GM12875 (cell line): Measurements from ENCODE around the gene ESYT2.

ENCODE experiments used
- H3K4me3 ChIP-seq: one replicate; pipeline ENCODE4 v1.5.1; 2011; ENCODE audit warnings: low read depth, low read length, control low read depth
- TF ChIP-seq, protein P1 (sequence below): IDR thresholded peaks from 2 replicates; pipeline ENCODE4 v1.5.1; 2011; ENCODE audit warnings: low read depth, mild to moderate bottlenecking, control low read depth, inconsistent platforms, low read length, moderate library complexity, borderline replicate concordance; ENCODE audit not compliant: insufficient read depth

The ESYT2 gene

DNA sequence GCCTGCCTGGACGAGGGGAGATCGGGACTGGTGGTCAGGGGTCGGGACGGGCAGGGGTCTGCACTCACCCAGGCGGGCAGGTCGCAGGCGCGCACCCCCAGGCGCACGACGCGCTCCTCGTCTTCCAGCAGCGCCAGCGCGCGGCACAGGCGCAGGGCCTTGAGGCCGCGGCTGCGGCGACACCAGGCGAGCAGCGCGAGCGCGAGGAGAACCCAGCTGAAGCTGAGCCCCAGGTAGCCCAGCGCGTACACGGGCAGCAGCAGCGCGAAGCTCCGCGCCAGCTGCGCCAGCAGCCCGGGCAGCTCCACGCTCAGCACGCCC, 328 bp downstream of the ESYT2 start:
- peak overlapping the region; percentile 94 for H3K4me3 ChIP-seq
- TF ChIP-seq, protein P1, sequence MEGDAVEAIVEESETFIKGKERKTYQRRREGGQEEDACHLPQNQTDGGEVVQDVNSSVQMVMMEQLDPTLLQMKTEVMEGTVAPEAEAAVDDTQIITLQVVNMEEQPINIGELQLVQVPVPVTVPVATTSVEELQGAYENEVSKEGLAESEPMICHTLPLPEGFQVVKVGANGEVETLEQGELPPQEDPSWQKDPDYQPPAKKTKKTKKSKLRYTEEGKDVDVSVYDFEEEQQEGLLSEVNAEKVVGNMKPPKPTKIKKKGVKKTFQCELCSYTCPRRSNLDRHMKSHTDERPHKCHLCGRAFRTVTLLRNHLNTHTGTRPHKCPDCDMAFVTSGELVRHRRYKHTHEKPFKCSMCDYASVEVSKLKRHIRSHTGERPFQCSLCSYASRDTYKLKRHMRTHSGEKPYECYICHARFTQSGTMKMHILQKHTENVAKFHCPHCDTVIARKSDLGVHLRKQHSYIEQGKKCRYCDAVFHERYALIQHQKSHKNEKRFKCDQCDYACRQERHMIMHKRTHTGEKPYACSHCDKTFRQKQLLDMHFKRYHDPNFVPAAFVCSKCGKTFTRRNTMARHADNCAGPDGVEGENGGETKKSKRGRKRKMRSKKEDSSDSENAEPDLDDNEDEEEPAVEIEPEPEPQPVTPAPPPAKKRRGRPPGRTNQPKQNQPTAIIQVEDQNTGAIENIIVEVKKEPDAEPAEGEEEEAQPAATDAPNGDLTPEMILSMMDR, result no peak

DNA sequence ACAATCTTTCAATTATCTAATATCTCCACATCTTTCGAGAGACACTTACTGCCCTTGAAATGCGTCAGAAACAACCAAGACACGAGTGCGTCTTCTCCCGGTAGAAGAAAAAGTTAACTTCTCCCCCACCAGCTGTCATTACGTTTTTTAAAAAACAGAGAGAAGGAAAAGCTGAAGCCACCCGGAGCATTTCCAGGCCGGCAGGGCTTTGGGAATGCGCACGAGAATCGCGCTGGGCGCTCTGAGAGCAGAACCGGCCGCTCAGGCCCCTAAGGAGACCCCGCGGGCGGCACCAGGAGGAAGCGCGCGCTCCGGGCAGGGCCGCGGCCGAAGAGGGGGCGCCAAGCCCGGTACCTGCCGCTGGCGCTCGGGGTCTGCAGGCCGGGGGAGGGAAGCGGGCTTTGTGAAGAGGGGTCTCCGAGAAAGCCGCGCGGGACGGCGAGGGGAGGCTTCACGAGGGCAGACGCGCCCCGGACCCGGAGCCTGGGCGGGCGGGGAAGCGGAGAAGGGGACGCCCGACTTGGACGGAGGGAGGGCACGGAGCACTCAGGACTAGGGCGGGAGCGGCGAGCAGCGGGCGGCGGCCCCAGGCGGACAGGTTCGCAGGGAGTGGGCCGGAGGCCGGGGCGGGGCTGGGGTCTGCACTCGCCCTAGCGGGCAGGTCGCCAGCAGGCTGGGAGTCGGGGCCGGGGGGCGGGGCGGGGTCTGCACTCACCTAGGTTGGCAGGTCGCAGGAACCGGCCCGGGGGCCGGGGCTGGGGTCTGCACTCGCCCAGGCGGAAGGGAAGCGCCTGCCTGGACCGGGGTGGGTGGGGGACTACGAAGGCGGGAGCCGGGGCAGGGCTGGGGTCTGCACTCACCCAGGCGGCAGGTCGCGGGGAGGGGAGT, 932 bp downstream of the ESYT2 start:
- TF ChIP-seq, protein P1, result no peak
- peak overlapping the region; percentile 94 for H3K4me3 ChIP-seq

DNA sequence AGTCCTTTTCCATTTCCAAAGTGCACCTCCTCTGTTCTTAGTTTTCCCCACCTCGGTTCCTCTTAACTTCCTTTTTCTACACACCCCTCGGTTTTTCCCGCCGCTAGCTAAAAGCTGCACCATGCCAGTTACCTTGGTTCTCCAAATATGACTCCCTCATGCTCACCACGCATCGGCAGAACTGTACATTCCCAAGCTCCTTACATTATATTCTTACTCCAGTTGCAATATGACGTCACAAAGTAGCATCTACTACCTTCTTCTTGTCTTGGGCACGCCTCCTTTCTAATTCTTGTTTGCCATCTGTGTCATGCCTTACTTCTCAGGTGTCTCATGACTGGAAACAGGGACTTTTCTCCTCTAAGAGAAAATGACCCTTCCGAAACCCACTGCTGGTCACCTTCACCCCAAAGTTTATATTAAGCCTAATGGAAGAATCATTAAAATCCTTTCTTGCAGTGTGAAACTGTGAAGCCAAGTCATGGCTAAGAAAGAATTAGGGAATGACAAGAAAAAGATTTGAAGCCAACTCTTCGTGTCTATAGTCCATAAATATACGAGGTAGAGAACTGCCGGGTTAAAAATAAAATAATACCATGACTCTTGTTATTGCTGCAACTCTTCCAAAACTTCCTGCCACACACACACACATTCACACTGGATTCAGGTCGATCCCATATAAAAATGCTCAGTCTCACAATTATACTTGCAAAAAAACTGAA, 1.7 kb downstream of the ESYT2 start:
- peak overlapping the region; percentile 94 for H3K4me3 ChIP-seq
- TF ChIP-seq, protein P1, result no peak

DNA sequence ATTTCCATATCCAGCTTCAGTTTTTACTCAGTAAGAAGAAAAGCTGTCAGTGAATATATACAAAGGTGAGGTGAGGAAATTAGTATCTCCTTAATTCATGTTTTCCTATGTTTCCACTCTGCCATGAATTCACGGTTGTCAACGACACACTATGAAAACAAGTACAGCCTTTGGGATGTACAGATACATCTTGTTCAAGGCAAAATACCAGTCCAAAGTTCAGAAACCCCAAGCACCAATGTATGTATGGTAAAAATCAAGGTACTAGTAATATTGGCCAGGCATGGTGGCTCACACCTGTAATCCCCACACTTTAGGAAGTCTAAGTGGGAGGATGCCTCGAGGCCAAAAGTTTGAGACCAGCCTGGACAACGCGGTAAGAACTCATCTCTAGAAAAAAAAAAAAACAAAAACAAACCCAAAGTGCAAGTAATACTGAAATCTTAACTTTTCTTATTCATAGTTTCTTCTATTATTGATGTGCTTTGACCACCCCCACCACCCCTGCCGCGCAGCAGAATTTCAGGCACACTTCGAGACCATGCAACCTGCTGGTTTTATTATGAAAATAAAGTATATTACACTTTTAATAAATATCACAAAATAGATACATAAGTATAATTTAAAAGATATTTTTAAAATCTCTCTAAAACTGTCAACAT, 3.5 kb downstream of the ESYT2 start:
- no peak overlapping the region for H3K4me3 ChIP-seq
- TF ChIP-seq, protein P1, result no peak

DNA sequence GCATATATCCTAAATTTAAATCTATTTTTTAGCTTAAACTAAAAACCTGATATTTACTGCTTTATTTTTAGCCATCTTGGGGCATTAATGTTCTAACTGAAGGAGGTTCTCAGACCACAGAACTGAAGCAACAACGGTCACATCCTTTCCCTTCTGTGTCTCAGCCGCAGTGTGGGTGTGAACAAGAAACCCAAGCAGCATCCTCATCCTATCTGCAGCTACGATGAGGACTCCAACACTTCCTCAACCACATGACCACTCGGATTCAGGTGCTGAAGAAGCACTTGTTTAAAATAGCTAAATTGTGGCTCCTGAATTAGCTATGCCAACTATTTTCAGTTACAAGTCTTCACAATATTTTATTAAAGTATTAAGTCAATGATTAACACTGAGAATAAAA, 5.3 kb downstream of the ESYT2 start:
- H3K4me3 ChIP-seq, result no peak overlapping the region
- TF ChIP-seq, protein P1, result no peak

DNA sequence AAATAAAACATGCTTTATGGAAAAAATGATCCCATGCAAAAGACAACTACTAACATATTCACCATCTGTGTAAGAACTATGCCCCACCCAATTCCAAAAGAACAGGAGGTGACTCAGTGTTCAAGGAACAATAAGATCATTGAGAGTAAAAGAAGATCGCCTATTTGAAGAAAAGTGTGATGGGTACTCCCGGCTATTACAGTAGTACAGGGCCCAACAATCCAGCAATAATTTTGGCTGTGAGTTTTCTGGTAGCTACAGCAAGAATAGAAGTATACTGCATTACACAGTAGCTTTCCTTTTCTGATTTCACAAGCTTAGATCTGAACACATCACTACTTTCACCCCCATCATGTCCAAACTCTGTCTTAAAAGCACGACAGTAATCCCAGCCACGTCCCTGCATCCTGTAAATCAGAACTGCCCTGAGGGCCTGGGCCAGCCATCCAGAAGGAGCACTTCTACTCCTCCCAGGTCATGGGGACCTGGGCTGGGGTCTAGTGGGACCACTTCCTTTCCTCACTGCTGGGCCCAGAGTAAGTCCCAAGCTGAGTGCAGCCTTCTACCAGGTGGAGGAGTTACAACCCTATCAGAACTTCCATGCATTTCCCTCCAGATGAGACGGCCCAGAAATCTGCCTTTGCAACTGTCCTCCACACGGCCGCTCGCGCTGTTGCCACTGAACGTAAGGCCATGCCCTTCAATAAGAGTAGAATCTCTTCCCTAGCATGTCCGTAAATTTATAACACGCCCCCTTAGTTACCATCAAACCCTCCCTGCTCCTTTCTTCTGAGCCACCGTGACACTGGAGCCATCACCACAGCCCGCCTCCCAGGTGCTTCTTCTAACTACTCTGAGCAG, 7.9 kb downstream of the ESYT2 start:
- H3K4me3 ChIP-seq, result no peak overlapping the region
- TF ChIP-seq, protein P1, result no peak
